GM23248 (cell line): ENCODE measurements around the gene PDIA5.

ENCODE experiments used
- EZH2 ChIP-seq: fragments of 200-600 bp; sonication (generic); IDR thresholded peaks from 2 replicates; pipeline ENCODE4 v1.6.1; 2018; ENCODE audit warnings: antibody characterized with exemption, mild to moderate bottlenecking; ENCODE audit not compliant: insufficient read depth, poor library complexity, severe bottlenecking
- EZH2phosphoT487 ChIP-seq: fragments of 200-600 bp; sonication (generic); IDR thresholded peaks from 2 replicates; pipeline ENCODE4 v1.6.1; 2018; ENCODE audit warnings: antibody characterized with exemption, moderate library complexity, mild to moderate bottlenecking, low read depth; ENCODE audit not compliant: insufficient read depth

- TF ChIP-seq EZH2 (no peak), EZH2phosphoT487 (no peak)
Measured at GRCh38 chr3:123084192-123084591, 17.4 kb downstream of the PDIA5 start.
